Skin epidermis (tissue), 12 donors: ENCODE data around the gene POMP.
A peak's percentile ranks its signal among the peaks of the same experiment; 100 is the strongest.
"Not testable (repeated sequence)": the region's sequence is repeated elsewhere in the genome, so short reads cannot be mapped to it uniquely, and the experiment has no call there.

Source experiments
- H3K27ac ChIP-seq, 21 experiments: fragments of 200-600 bp; sonication (generic) in 11 of 21; one replicate each; pipeline ENCODE4 v1.5.0; 2020; ENCODE audit warnings: mild to moderate bottlenecking in 3 of 21, inconsistent platforms in 2 of 21, moderate library complexity in 2 of 21
- H3K4me3 ChIP-seq, 7 experiments: fragments of 200-600 bp; sonication (generic) in 2 of 7; one replicate each; pipeline ENCODE4 v1.5.0; 2020; ENCODE audit warnings: inconsistent platforms in 2 of 7, mild to moderate bottlenecking in 2 of 7, moderate library complexity in 1 of 7

The POMP gene

GRCh38 chr13:28684257-28684656, 25.3 kb downstream of the POMP start:
- H3K27ac ChIP-seq, result no peak overlapping the region
- H3K4me3 ChIP-seq, result no peak overlapping the region

- no peak overlapping the region for H3K4me3 ChIP-seq
- H3K27ac ChIP-seq, result no peak overlapping the region
Observed at GRCh38 chr13:28685114-28685513, 26.2 kb downstream of the POMP start.

GRCh38 chr13:28685892-28686291, 27.0 kb downstream of the POMP start:
- Histone ChIP-seq H3K4me3 (no peak overlapping the region), H3K27ac (no peak overlapping the region)

- H3K27ac ChIP-seq, H3K4me3 ChIP-seq: not testable (repeated sequence)
Observed at GRCh38 chr13:28693605-28694491, 34.9 kb downstream of the POMP start.

- no peak overlapping the region for H3K27ac ChIP-seq
Observed at GRCh38 chr13:28697441-28697840, 38.5 kb downstream of the POMP start.

GRCh38 chr13:28699246-28699645, 40.3 kb downstream of the POMP start:
- Histone ChIP-seq H3K27ac (no peak overlapping the region), H3K4me3 (no peak overlapping the region)

More at GRCh38 chr13:28697441-28697840, 38.5 kb downstream of the POMP start:
- no peak overlapping the region for H3K4me3 ChIP-seq

GRCh38 chr13:28704282-28704681, 45.4 kb downstream of the POMP start:
- Histone ChIP-seq H3K27ac (peak overlapping the region in 2 of 21 experiments; percentile 2 to 64), H3K4me3 (no peak overlapping the region)

- H3K27ac ChIP-seq, result peak overlapping the region in 2 of 21 experiments; percentile 2 to 64
- no peak overlapping the region for H3K4me3 ChIP-seq
Observed at GRCh38 chr13:28704919-28705318, 46.0 kb downstream of the POMP start.

GRCh38 chr13:28705461-28706083, 46.6 kb downstream of the POMP start:
- H3K27ac ChIP-seq, result peak overlapping the region in 2 of 21 experiments; percentile 28 to 43
- H3K4me3 ChIP-seq, result no peak overlapping the region

GRCh38 chr13:28707629-28708427, 48.9 kb downstream of the POMP start:
- Histone ChIP-seq H3K27ac (peak overlapping the region in 4 of 21 experiments; percentile 26 to 55 (median 48)), H3K4me3 (no peak overlapping the region)

- no peak overlapping the region for H3K4me3 ChIP-seq
- H3K27ac ChIP-seq, result no peak overlapping the region
Observed at GRCh38 chr13:28710161-28710560, 51.2 kb downstream of the POMP start.

GRCh38 chr13:28714651-28715050, 55.7 kb downstream of the POMP start:
- no peak overlapping the region for H3K4me3 ChIP-seq
- no peak overlapping the region for H3K27ac ChIP-seq

GRCh38 chr13:28716511-28716910, 57.6 kb downstream of the POMP start:
- H3K4me3 ChIP-seq, result no peak overlapping the region
- peak overlapping the region in 2 of 21 experiments; percentile 87 to 92 for H3K27ac ChIP-seq

GRCh38 chr13:28717170-28717569, 58.2 kb downstream of the POMP start:
- Histone ChIP-seq H3K27ac (peak overlapping the region in 7 of 21 experiments; percentile 14 to 96 (median 90)), H3K4me3 (peak overlapping the region in 1 of 7 experiments; percentile 68)

- Histone ChIP-seq H3K27ac (peak overlapping the region; percentile 75 to 96 (median 89)), H3K4me3 (peak overlapping the region; percentile 46 to 83 (median 64))
Observed at GRCh38 chr13:28718196-28718542, 59.2 kb downstream of the POMP start.

- H3K4me3 ChIP-seq, result peak within 1 kb of the TSS; percentile 46 to 83 (median 64)
- H3K27ac ChIP-seq, result peak within 1 kb of the TSS; percentile 75 to 96 (median 89)
Observed at GRCh38 chr13:28718543-28719226, 59.8 kb downstream of the POMP start, which contains the start of gene SLC46A3. Gene SLC46A3, minus strand, starts transcription at chr13:28718970. Its CDS starts 972 bp downstream, at chr13:28717998.

GRCh38 chr13:28719227-28720055, 60.5 kb downstream of the POMP start:
- Histone ChIP-seq H3K4me3 (peak overlapping the region; percentile 46 to 83 (median 64)), H3K27ac (peak overlapping the region in 19 of 21 experiments; percentile 23 to 96 (median 89))

GRCh38 chr13:28723806-28724205, 64.9 kb downstream of the POMP start:
- Histone ChIP-seq H3K27ac (no peak overlapping the region), H3K4me3 (no peak overlapping the region)
